NCI-H2171 treated with DMSO at 0.1 percent for 48 hours (cell line): ENCODE results near the gene SRBD1.

ENCODE experiments used
- DNase-seq: peaks from one replicate; lab custom pipeline; 2025; lab: John Stamatoyannopoulos, UW

Gene SRBD1

GRCh38 chr2:45551862-45552261 lies 59.2 kb downstream of the SRBD1 start:
- DNase-seq = no peak

GRCh38 chr2:45545943-45546342 lies 65.1 kb downstream of the SRBD1 start:
- DNase-seq = no peak

DNA sequence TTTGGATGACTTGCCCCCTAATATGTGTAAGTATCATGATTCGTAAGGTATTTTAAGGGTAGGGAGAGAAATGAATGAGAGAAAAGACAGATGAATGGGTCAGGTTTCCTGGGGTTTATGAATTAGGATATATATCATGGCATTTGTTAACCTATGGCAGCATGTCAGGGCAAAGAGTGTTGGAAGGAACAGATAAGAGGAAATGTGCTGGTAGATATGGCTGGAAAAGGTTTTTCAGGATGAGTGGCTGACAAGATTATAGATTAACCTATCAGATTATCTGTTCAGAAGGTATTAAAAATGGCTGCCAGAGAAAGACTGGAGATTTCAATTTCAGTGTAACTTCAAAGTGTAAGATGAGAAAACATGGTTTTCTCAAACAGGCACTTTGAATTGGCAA lies 67.8 kb downstream of the SRBD1 start:
- no peak for DNase-seq

DNA sequence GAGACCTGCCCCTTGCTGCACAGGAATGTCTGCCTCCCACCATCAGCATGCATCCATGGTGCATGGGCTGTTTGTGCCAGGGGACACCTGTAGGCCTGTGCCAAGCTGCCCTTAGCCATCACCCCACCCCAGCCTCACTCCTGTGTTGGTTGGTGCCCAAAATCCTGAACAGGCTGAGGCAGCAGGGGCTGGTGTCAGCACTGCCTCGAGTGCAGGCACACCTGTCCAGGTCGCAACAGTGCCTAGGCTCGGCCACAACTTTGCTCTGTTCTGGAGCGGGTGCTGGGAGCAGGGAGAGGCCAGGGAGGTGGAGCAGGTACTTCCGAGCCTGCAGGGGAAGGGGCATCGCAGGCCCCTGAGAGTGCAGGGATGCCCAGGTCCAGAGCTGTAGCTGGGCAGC lies 69.1 kb downstream of the SRBD1 start:
- no peak for DNase-seq

GRCh38 chr2:45541450-45541849 lies 69.6 kb downstream of the SRBD1 start:
- DNase-seq = no peak

- DNase-seq = no peak
These were observed 70.1 kb downstream of the SRBD1 start for GRCh38 chr2:45540942-45541341.

- no peak for DNase-seq
These were observed 77.3 kb downstream of the SRBD1 start for GRCh38 chr2:45533771-45534170.

- DNase-seq = peak; percentile 34
These were observed 78.9 kb downstream of the SRBD1 start for GRCh38 chr2:45532181-45532580.

- no peak for DNase-seq
These were observed 87.1 kb downstream of the SRBD1 start for GRCh38 chr2:45524016-45524415.

- DNase-seq = no peak
These were observed 92.5 kb downstream of the SRBD1 start for GRCh38 chr2:45518546-45518945.

- no peak for DNase-seq
These were observed 100.2 kb downstream of the SRBD1 start for GRCh38 chr2:45510701-45511420.

- DNase-seq = no peak
These were observed 104.3 kb downstream of the SRBD1 start for GRCh38 chr2:45506756-45507155.

GRCh38 chr2:45505138-45505537 lies 105.9 kb downstream of the SRBD1 start:
- DNase-seq = peak; percentile 36

GRCh38 chr2:45498661-45499550 lies 112.2 kb downstream of the SRBD1 start:
- no peak for DNase-seq

GRCh38 chr2:45497355-45497754 lies 113.7 kb downstream of the SRBD1 start:
- no peak for DNase-seq

GRCh38 chr2:45496869-45497268 lies 114.2 kb downstream of the SRBD1 start:
- peak; percentile 56 for DNase-seq

GRCh38 chr2:45494978-45495293 lies 116.1 kb downstream of the SRBD1 start:
- DNase-seq = no peak

GRCh38 chr2:45494275-45494977 lies 116.6 kb downstream of the SRBD1 start:
- DNase-seq = peak; percentile 79

DNA sequence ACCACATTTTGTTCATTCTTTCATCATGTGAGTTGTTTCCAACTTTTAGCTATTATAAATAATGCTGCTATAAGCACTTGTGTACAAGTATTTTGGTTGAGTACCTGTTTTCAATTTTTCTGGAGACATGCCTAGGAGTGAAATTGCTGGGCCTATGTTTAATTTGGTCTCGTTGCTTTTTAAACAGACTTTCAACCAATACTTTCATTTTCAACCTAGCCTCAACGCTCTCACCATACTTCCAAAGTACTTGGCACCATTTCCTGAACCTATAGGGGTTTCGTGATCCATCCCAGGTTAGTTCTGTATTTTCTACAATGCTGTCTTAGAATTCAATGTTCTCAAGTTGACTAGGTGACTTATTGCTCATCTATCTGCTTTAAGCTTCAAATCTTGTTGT lies 126.1 kb downstream of the SRBD1 start:
- DNase-seq = no peak

GRCh38 chr2:45483997-45484396 lies 127.1 kb downstream of the SRBD1 start:
- no peak for DNase-seq

DNA sequence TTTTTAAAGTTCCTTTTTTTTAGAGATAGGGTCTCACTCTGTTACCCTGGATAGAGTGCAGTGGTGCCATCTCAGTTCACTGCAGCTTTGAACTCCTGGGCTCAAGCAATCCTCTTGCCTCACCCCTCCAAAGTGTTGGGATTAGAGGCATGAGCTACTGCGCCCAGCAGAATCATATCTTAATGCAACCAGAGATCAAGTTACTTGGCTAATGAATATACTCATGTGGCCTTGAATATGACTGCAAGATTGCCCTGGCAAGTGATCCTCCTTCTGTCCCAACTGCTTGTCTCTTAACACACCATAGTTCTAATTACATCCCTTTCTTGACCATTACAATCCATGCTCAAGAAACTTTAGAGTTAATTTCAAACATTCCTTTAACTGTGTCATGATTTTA lies 133.5 kb downstream of the SRBD1 start:
- DNase-seq = no peak

DNA sequence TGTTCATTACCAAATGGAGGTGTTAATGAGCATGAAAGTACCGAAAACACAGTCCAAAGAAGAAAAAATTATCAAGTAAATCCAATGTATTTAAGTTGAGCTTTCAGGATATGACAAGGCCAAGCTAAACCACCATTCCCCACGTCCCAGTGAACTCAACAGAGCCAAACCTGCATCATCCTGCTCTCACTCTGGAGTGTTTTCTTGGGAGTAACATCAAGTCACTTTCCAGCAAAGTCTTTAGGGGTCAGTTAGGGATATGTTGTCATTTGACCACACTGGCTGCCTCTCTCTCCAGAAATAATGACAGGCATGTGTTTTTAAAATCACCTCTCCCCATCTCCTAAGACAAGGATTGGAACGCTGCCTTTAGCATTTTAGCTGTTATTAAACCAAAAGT lies 140.5 kb downstream of the SRBD1 start:
- DNase-seq = no peak
